Pancreas (tissue), 10 donors: ENCODE data around the gene ITPR2. TPM values are rescaled to one million over a fixed set of nuclear protein-coding genes. Genes with fewer than 3 reads are reported as not detected.

ENCODE experiments used
- ATAC-seq, 4 donors: fragments of 200-7000 bp; cut with Tn5 transposase; one replicate each; pipeline versions ENCODE4 v1.8.0 to v1.9.1; 2020; ENCODE audit warnings: mild to moderate bottlenecking in 4 of 4, moderate library complexity in 4 of 4
- DNase-seq, 6 donors: peaks; one replicate each; pipeline ENCODE4 v3.0.0-alpha.2; 2020
- FAIRE-seq: peaks from 2 replicates; lab custom pipeline; 2012; peaks lifted over from hg19 to GRCh38; lab: Jason Lieb, UNC
- H3K27ac ChIP-seq, 4 donors: fragments of 200-600 bp; sonication (generic); 1 replicate in 3 of 4; 2 replicates in 1 of 4; pipeline versions ENCODE4 v1.5.0 to v1.8.0; 2020
- H3K27me3 ChIP-seq, 4 donors: fragments of 200-600 bp; one replicate each; pipeline ENCODE4 v1.8.0; 2021
- H3K36me3 ChIP-seq, 3 donors: fragments of 200-600 bp; sonication (generic) in 1 of 3; one replicate each; pipeline versions ENCODE4 v1.5.0 to v1.8.0; 2020 to 2021
- H3K4me1 ChIP-seq, 3 donors: fragments of 200-600 bp; one replicate each; pipeline ENCODE4 v1.8.0; 2021
- H3K4me3 ChIP-seq, 4 donors: fragments of 200-600 bp; sonication (generic) in 2 of 4; one replicate each; pipeline versions ENCODE4 v1.5.0 to v1.8.0; 2020 to 2021
- H3K9me3 ChIP-seq, 4 donors: fragments of 200-600 bp; one replicate each; pipeline ENCODE4 v1.8.0; 2021
- CTCF ChIP-seq, 4 donors: fragments of 200-600 bp; sonication (generic) in 3 of 4; IDR thresholded peaks; one replicate each; pipeline versions ENCODE4 v1.5.0 to v1.8.0; 2021; ENCODE audit warnings: antibody characterized with exemption in 4 of 4
- WGBS, 2 donors: extraction: QIAGEN DNeasy Blood & Tissue Kit; methylation state at CpG; one replicate each; pipeline ENCODE4 v1.1.7; 2013; 5-methylcytosine and 5-hydroxymethylcytosine counted together
- intact Hi-C, 3 donors: fragments of 100-400 bp; cut with DNase I; formaldehyde crosslinking; loops; one replicate each; pipeline versions ENCODE4 v1.11.1 to v1.14.2; 2022
- polyA plus RNA-seq, 2 donors: library from polyadenylated mRNA; stranded (reverse); fragments of 200-250 nt; gene quantifications; one replicate each; pipeline ENCODE4 v1.2.3, GENCODE V29; 2013
- total RNA-seq, 6 donors: library from RNA; stranded (reverse); fragmentation: NEBNext Ultra II Directional in 4 of 6; extraction: Animal tissue kit (Norgen Biotek cat#: 25700) in 4 of 6; gene quantifications; one replicate each; pipeline versions ENCODE4 v1.2.1 to v1.2.4, GENCODE V29; 2021 to 2023
- donor health status: healthy with polysubstance abuse.
- donor health status: DM: no; HTN: no; CAD: no; lungs with moderate emphysema.
- donor health status: DM: no; HTN: no; CAD: no.
- donor health status: control.
- donor health status: control.
- donor health status: Bipolar disorder and iron deficiency.
- donor health status: DM: yes; HTN: yes; CAD: no.
- donor health status: DM: no; HTN: no; CAD: no.
- donor health status: DM: no; HTN: no; CAD: no.
- donor health status: DM: yes; HTN: yes; CAD: no.

Gene ITPR2
- total and polyA plus RNA-seq, 8 donors = 3.3 to 51.8 (median 25.5) TPM

DNA sequence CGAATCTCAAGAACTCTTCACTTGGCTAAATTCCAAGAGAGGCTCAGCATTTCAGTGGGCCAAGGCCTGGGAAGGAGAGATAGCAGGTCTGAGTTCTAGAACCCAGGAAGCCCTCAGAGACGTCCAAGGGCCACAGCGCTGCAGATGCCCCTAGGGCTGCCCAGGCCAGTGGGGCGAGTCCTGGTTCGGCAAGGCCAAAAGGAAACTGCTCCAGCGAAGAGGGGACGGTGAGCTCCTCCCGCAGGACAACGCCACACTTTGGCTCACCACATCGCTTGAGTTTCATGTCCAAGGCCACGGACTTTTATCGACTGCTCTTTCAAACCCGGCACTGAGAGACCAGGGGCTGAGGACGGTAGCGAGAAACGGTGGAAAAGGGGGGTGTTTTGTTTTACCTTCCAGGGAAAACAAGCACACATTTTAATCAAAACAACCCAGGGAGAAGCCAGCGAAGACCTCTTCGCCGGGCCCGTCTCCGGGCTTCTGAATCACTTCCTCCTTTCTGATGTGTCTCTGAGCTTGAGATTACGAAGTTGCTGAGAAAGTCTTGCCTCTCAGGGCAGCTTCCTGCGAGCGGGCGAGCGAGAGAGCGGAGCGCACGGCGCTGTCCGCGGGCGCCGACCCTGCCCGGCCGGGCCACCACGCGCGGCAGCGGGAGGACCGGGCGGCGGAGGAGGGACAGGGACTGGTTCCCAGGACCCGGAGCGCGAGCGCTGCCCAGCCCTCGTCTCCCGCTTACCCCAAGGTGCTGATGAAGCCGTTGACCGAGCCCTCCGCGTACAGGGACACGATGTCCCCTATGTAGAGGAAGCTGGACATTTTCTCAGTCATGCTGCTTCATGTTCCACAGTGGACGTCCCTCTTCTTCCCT lies 808 bp downstream of the ITPR2 start:
- peak overlapping the region; percentile 86 to 97 (median 94) for H3K27ac ChIP-seq
- no peaks in the 10 kb centered on the region for H3K27me3 ChIP-seq
- DNase-seq (peak; percentile 43 to 82 (median 68)), ATAC-seq (peak; percentile 46 to 63 (median 54)), FAIRE-seq (no peak)
- no peak for TF ChIP-seq CTCF (IDR thresholded peaks at IDR 0.05)
- intact Hi-C loops = no loop called here
- peak overlapping the region; percentile 46 to 92 (median 88) for H3K4me3 ChIP-seq
- peaks cover 6 to 15% (median 15%) of the 10 kb centered on the region in 3 donors for H3K4me1 ChIP-seq
- H3K36me3 ChIP-seq = no peaks in the 10 kb centered on the region
- 0 to 1% methylated on average over 54 to 55 of the region's 55 CpGs for WGBS, 2 donors
- no peaks in the 10 kb centered on the region for H3K9me3 ChIP-seq

- intact Hi-C loops = no loop called here
- TF ChIP-seq CTCF (IDR thresholded peaks at IDR 0.05) = no peak
- FAIRE-seq (no peak), DNase-seq (peak in 1 of 6 donors; percentile 31), ATAC-seq (no peak)
- 22 to 28% methylated on average over 13 of the region's 13 CpGs for WGBS, 2 donors
- Histone ChIP-seq H3K4me3 (peak overlapping the region in 2 of 4 donors; percentile 34 to 91), H3K9me3 (no peaks in the 10 kb centered on the region), H3K4me1 (peaks cover 6 to 16% (median 15%) of the 10 kb centered on the region in 3 donors), H3K36me3 (no peaks in the 10 kb centered on the region), H3K27me3 (no peaks in the 10 kb centered on the region), H3K27ac (peak overlapping the region in 2 of 4 donors; percentile 22 to 50)
Observed at GRCh38 chr12:26830783-26831551, 2.0 kb downstream of the ITPR2 start.

GRCh38 chr12:26830363-26830762 lies 2.6 kb downstream of the ITPR2 start:
- Histone ChIP-seq H3K27me3 (no peaks in the 10 kb centered on the region), H3K36me3 (no peaks in the 10 kb centered on the region), H3K4me3 (peak overlapping the region in 2 of 4 donors; percentile 34 to 91), H3K27ac (peak overlapping the region in 2 of 4 donors; percentile 22 to 50), H3K9me3 (no peaks in the 10 kb centered on the region), H3K4me1 (peaks cover 6 to 16% (median 15%) of the 10 kb centered on the region in 3 donors)
- 30 to 36% methylated on average over 1 of the region's 1 CpG for WGBS, 2 donors
- no peak for FAIRE-seq
- TF ChIP-seq CTCF (IDR thresholded peaks at IDR 0.05) = no peak
- no peak for ATAC-seq
- intact Hi-C loops = no loop called here
- DNase-seq = no peak

DNA sequence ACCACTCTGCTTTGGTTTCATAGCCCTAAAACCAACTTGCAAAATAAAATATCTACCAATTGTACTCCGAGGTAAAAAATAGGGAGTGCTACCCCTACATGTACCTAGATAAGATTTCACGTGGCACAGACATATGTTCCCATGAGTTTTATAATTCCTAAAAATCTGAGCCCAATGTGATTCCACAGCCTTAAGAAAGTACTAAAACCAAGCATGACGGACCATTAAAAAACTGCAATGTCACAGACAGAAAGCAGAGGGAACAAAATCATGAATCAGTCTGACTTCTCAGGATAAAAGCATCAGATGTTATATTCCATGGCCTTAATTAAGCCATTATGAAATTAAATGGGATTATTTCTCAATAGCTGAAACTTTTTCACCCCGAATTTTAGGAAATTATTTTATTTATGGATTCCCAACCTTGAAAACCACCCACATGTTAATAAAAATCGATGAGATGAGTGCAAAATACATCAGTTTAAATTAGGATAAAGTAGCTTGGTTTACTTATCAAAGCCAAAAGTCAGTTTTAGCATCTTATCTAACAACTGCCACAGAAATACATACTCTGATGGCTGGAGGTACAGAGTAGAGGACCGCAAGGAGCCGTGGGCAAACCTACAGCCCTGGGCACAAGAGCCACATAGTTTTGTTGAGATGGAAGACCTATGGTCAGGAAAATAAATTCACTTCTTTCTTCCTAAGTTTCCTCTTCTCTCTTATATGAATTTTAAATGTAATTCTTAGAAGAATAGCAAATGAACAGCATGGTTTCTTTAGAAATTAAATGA lies 4.5 kb downstream of the ITPR2 start:
- 75 to 78% methylated on average over 7 of the region's 7 CpGs for WGBS, 2 donors

More for the DNA sequence above, 4.5 kb downstream of the ITPR2 start:
- Histone ChIP-seq H3K4me3 (no peak overlapping the region), H3K27me3 (no peaks in the 10 kb centered on the region), H3K9me3 (no peaks in the 10 kb centered on the region), H3K4me1 (peaks cover 6 to 16% (median 15%) of the 10 kb centered on the region in 3 donors), H3K27ac (no peak overlapping the region), H3K36me3 (no peaks in the 10 kb centered on the region)
- TF ChIP-seq CTCF (IDR thresholded peaks at IDR 0.05) = no peak
- no peak for ATAC-seq
- intact Hi-C loops = no loop called here
- FAIRE-seq = no peak
- no peak for DNase-seq
